Stimulated activated CD4-positive, alpha-beta T cell treated with anti-CD3 and anti-CD28 coated beads, TNF-alpha, amount 100 ng/mL, for 24 hours (primary cell): ENCODE results near the gene SLC39A11.
"Not testable (repeated sequence)": the region's sequence is repeated elsewhere in the genome, so short reads cannot be mapped to it uniquely, and the experiment has no call there.

Experiments used
- DNase-seq, 3 experiments: peaks; one replicate each; pipeline ENCODE4 v3.0.0-alpha.2; 2020; ENCODE audit warnings: low read depth in 3 of 3

The SLC39A11 gene

DNA sequence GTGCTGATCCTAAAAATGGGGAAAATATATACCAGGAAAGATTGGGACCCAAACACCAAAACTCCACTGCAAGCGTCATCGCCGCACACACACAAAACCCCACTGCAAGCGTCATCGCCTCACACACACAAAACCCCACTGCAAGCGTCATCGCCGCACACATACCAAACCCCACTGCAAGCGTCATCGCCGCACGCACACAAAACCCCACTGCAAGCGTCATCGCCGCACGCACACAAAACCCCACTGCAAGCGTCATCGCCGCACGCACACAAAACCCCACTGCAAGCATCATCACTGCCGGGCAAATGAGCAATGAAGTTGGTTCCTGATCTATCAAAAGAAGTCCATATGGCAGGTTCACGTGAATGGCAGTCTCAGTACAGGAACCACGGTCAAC lies 144.4 kb downstream of the SLC39A11 start:
- DNase-seq = no peak

DNA sequence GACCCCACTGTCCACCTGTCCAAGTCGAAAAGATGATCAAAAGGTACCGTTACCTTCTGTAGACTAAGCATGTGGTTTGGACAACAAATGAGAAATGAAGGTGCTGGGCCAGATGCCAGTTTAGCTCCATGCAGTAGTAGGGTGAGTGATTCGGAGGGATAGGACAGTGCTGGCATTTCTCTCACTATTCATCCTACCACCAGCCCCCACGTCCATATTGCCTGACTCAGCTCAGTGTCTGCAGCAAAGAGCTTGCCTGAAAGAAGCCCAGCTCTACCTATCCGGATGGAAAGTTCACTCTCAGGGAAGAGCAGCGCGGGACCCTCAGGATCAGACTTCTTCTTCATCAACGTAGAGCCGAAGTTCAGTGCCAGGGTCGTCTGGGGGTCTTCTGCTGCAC lies 145.0 kb downstream of the SLC39A11 start:
- DNase-seq = no peak

DNA sequence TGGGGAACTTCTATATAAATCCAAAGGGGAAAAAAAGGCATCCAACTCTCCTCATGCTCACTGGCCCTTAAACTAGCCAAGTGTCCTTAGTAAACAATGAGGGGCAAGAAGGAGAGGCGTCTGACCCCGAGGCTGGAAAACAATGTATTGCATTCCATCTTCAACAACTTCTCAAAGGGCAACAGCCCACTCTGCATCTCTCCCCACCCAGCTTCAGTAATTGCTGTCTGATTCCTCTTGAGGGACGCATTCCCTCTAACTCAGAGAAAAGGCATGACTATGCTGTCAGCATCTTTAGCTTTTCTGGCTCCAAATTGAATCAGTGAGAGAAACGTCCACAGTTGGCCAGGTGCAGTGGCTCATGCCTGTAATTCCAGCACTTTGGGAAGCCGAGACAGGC lies 145.8 kb downstream of the SLC39A11 start:
- no peak for DNase-seq

- DNase-seq = no peak
Measured at GRCh38 chr17:72946156-72946555, 146.3 kb downstream of the SLC39A11 start.

GRCh38 chr17:72945473-72945872 lies 147.0 kb downstream of the SLC39A11 start:
- no peak for DNase-seq

- no peak for DNase-seq
Measured at GRCh38 chr17:72943826-72944689, 148.4 kb downstream of the SLC39A11 start.

- DNase-seq = no peak
Measured at GRCh38 chr17:72942579-72942978, 149.9 kb downstream of the SLC39A11 start.

- no peak for DNase-seq
Measured at GRCh38 chr17:72940496-72940895, 152.0 kb downstream of the SLC39A11 start.

DNA sequence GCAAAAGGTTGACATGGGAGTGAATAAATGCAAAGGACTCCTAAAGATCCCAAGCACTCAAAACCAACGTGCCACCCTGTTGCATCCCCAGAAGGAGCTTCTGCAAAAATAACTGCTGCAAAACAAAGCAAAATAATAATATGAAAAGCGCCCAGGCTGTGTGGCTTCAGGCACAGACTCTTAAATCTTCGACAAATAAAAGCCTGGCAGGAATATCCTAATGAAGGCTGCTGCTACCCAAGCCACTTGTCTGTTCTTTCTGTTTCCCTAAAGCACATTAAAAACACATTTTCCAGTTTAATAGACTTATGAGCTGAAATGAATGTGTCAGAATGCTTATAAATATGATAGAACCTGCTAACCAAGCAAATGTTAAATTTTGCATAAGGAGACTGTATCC lies 154.0 kb downstream of the SLC39A11 start:
- DNase-seq = no peak

- DNase-seq = no peak
Measured at GRCh38 chr17:72937707-72938106, 154.8 kb downstream of the SLC39A11 start.

GRCh38 chr17:72937254-72937653 lies 155.2 kb downstream of the SLC39A11 start:
- DNase-seq = not testable (repeated sequence)

DNA sequence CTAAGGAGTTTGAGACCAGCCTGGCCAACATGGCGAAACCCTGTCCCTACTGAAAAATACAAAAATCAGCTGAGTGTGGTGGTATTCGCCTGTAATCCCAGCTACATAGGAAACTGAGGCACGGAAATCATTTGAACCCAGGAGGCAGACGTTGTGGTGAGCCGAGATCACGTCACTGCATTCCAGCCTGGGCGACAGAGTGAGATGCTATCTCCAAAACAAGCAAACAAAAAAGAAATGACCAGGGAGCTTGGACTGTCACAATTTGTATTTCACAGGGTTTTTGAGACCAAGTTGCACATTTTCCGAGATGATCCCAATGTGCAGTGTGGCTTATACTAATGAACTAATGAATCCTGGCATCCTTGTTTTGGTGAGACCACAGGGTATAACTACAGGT lies 156.5 kb downstream of the SLC39A11 start:
- DNase-seq = no peak

- DNase-seq = no peak
Measured at GRCh38 chr17:72934927-72935326, 157.6 kb downstream of the SLC39A11 start.

DNA sequence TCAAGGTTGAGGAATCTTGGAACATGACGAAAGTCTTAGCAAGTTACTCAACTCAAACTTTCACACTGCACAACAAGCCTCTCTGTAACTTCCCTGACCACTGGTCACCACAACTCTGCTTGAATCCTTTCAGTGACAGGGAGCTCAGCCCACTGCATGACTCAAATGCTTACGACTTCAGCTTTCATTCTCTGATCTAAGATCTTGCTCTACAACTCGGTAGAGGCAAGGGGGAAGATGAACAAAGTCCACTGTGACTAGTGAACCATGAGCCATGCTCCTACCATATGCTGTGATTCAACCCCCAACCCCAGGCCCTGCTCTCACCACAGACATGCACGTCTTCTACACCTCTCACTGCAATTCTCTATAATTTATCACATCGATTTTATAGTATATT lies 160.9 kb downstream of the SLC39A11 start:
- no peak for DNase-seq

GRCh38 chr17:72931163-72931562 lies 161.3 kb downstream of the SLC39A11 start:
- DNase-seq = no peak

GRCh38 chr17:72930031-72930430 lies 162.5 kb downstream of the SLC39A11 start:
- no peak for DNase-seq

DNA sequence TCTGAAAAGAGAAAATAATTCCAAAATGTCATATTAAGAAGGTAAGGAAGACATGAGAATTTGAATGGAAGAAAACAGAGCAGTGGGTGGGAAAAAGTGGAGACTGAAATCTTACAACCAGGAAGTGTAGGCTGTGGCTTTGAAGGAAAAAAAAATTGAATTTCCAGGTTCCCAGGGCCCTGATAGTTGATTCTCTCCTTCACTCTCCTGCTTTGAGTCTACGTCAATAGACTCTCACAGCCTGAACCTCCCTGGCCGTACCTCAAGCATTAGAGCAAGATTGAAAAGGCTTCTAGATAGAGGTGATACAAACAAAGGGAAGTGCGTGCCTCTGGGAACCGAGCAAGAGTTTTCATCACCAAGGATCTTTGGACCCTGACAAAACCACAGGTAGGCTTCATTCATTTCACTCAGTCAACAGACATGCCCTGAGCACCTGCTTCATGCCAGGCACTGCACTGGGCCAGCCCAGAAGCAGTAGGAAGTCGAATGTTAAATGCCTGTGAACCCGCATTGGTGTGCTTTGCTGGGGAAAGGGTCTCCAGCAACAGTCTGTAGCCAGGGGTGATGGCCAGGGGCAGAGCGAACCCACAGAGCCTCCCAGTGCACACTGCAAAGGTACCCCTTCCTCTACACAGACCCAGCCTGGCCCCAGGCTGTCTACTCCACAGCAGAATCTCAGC lies 163.9 kb downstream of the SLC39A11 start:
- no peak for DNase-seq

- DNase-seq = no peak
Measured at GRCh38 chr17:72927760-72928159, 164.7 kb downstream of the SLC39A11 start.

GRCh38 chr17:72927146-72927545 lies 165.3 kb downstream of the SLC39A11 start:
- DNase-seq = no peak

DNA sequence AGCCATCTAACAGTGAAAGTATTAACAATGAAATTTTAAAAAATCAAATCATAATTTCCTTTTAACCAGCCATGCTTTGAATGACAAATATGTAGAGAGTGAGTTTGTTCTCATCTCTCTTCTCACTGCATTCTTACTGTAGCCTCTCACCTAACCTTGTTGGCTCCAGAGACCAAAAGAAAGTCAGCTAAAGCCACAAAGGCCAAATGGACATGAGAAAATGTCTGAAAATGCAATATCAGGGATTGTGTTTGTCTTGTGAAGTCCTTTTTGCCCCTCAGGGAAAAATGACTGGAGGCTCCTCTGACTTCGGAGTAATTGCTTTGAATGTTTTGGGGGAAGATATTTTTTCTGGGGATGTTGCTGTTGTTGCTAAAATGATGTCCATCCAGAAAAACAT lies 166.3 kb downstream of the SLC39A11 start:
- DNase-seq = no peak

DNA sequence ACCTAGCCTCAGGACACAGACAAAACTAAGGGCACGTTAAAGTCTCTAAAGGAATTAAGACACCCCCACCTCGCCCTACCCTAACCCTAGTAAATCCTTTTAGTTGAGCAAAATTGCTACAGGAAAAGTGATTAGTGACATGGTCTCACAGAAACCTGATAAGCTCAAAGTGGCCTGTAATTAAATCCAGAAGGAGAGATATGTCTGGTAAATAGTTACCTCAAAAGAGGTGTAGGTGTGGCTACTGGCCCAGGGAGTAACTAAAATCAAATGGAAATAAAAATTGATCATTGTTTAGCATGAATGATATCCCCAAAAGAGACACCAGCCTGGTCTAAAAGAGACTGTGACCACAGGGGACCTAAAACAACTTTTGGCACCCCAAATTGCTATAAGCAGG lies 168.3 kb downstream of the SLC39A11 start:
- DNase-seq = no peak

- DNase-seq = no peak
Measured at GRCh38 chr17:72922219-72922618, 170.3 kb downstream of the SLC39A11 start.

- DNase-seq = no peak
Measured at GRCh38 chr17:72921347-72922054, 171.0 kb downstream of the SLC39A11 start.
